Loucy (cell line): ENCODE measurements around the gene DHX32.

ENCODE experiments used
- CTCF ChIP-seq: fragments of 200-600 bp; sonication (generic); conservative IDR thresholded peaks from 2 replicates; pipeline ENCODE4 v1.5.1; 2014; ENCODE audit warnings: mild to moderate bottlenecking, antibody characterized with exemption, low read length
- EZH2phosphoT487 ChIP-seq: fragments of 200-600 bp; IDR thresholded peaks from 2 replicates; pipeline ENCODE4 v1.6.1; 2018; ENCODE audit warnings: antibody characterized with exemption, mild to moderate bottlenecking, moderate library complexity, borderline replicate concordance

GRCh38 chr10:125852487-125852886, 28.6 kb downstream of the DHX32 start:
- no peak for TF ChIP-seq CTCF
- TF ChIP-seq EZH2phosphoT487 = no peak
